HCT116 (cell line): ENCODE data around the gene MAP7. TPM values are rescaled to one million over a fixed set of nuclear protein-coding genes. Genes with fewer than 3 reads are reported as not detected.

Source experiments
- ATAC-seq: fragments of 200-7000 bp; cut with Tn5 transposase; 2 replicates; pipeline ENCODE4 v1.9.1; 2020; ENCODE audit warnings: mild to moderate bottlenecking, moderate library complexity
- BruUV-seq: library from RNA; stranded (reverse); fragments of 400-500 nt; replicated peaks from 2 replicates; lab custom pipeline; 2021; lab: Mats Ljungman, UMichigan
- CTCF ChIA-PET: fragments of 300-600 bp; sonication (Branson Sonifier 250); formaldehyde crosslinking; loops from one replicate; lab custom pipeline; 2021; ENCODE audit warnings: antibody characterized with exemption; lab: Charles Lee
- POLR2A ChIA-PET: fragments of 300-600, 350-600 bp; sonication (Branson Sonifier 250); formaldehyde crosslinking; loops from one replicate; lab custom pipeline; 2021; ENCODE audit warnings: antibody characterized with exemption; lab: Charles Lee
- RAD21 ChIA-PET, 2 experiments: fragments of 300-600 bp; sonication (Branson Sonifier 250); formaldehyde crosslinking; loops; one replicate each; lab custom pipeline; 2023; ENCODE audit warnings: low total read pairs in 2 of 2; ENCODE audit not compliant: uncharacterized antibody in 2 of 2, unreplicated experiment in 2 of 2, low non-redundant PET in 1 of 2; lab: Charles Lee
- DNase-seq: peaks from one replicate; pipeline ENCODE4 v3.0.0-alpha.2; 2010; ENCODE audit warnings: low read depth, low spot score
- H2AFZ ChIP-seq: fragments of 200-600 bp; shearing (Covaris generic), sonication (generic); 2 replicates; pipeline ENCODE4 v1.6.1; 2017; ENCODE audit warnings: low read depth, mixed run types, mixed read lengths, antibody characterized with exemption, low read length; ENCODE audit not compliant: poor library complexity, severe bottlenecking
- H3K27ac ChIP-seq: 2 replicates; pipeline ENCODE4 v1.5.1; 2012; ENCODE audit warnings: low read depth, low read length
- H3K27me3 ChIP-seq: fragments of 200-600 bp; sonication (generic); 2 replicates; pipeline ENCODE4 v1.6.1; 2016; ENCODE audit warnings: mixed run types, low read length, mixed read lengths; ENCODE audit not compliant: insufficient read depth
- H3K36me3 ChIP-seq, 2 experiments: fragments of 200-500 bp in 1 of 2; fragments of 200-600 bp in 1 of 2; sonication (Bioruptor generic) in 1 of 2; sonication (generic) in 1 of 2; 2 replicates each; pipeline versions ENCODE4 v1.5.1 to v1.6.1; 2014 to 2016; ENCODE audit warnings: low read length in 2 of 2, inconsistent platforms in 1 of 2, mixed read lengths in 1 of 2, mixed run types in 1 of 2; ENCODE audit not compliant: insufficient read depth in 2 of 2, control insufficient read depth in 1 of 2
- H3K4me1 ChIP-seq, 2 experiments: fragments of 200-600 bp in 1 of 2; sonication (generic) in 1 of 2; 2 replicates each; pipeline versions ENCODE4 v1.5.1 to v1.6.1; 2012 to 2017; ENCODE audit warnings: low read length in 2 of 2, inconsistent platforms in 1 of 2, mild to moderate bottlenecking in 1 of 2, mixed read lengths in 1 of 2, mixed run types in 1 of 2, moderate library complexity in 1 of 2; ENCODE audit not compliant: insufficient read depth in 2 of 2, control insufficient read depth in 1 of 2
- H3K4me2 ChIP-seq: fragments of 200-600 bp; sonication (generic); 2 replicates; pipeline ENCODE4 v1.6.1; 2017; ENCODE audit warnings: mixed run types, low read length, mixed read lengths
- H3K4me3 ChIP-seq, 2 experiments: fragments of 200-600 bp in 1 of 2; sonication (generic) in 1 of 2; replicated peaks in 1 of 2; 2 replicates each; pipeline ENCODE4 v1.5.1; 2011 to 2016; ENCODE audit warnings: low read length in 2 of 2, control low read depth in 1 of 2, low read depth in 1 of 2, mild to moderate bottlenecking in 1 of 2, mixed read lengths in 1 of 2, mixed run types in 1 of 2
- H3K79me2 ChIP-seq: fragments of 200-600 bp; sonication (generic); 2 replicates; pipeline ENCODE4 v1.6.1; 2017; ENCODE audit warnings: mild to moderate bottlenecking, mixed run types, low read length, moderate library complexity, mixed read lengths; ENCODE audit not compliant: insufficient read depth
- H3K9ac ChIP-seq: fragments of 200-600 bp; sonication (generic); 2 replicates; pipeline ENCODE4 v1.6.1; 2016; ENCODE audit warnings: low read length, mixed read lengths
- H3K9me2 ChIP-seq: fragments of 200-600 bp; sonication (generic), shearing (Covaris generic); 2 replicates; pipeline ENCODE4 v1.6.1; 2017; ENCODE audit warnings: mixed run types, mild to moderate bottlenecking, moderate library complexity; ENCODE audit not compliant: insufficient read depth
- H3K9me3 ChIP-seq, 2 experiments: fragments of 200-500 bp in 1 of 2; fragments of 200-600 bp in 1 of 2; sonication (Bioruptor generic) in 1 of 2; sonication (generic) in 1 of 2; 2 replicates each; pipeline ENCODE4 v1.6.1; 2014 to 2017; ENCODE audit warnings: low read length in 2 of 2, mixed read lengths in 2 of 2, inconsistent platforms in 1 of 2, low read depth in 1 of 2, mild to moderate bottlenecking in 1 of 2, mixed run types in 1 of 2, moderate library complexity in 1 of 2; ENCODE audit not compliant: control insufficient read depth in 1 of 2, insufficient read depth in 1 of 2
- H4K20me1 ChIP-seq: fragments of 200-600 bp; sonication (generic), shearing (Covaris generic); 2 replicates; pipeline ENCODE4 v1.6.1; 2017; ENCODE audit warnings: mixed run types, mild to moderate bottlenecking, moderate library complexity; ENCODE audit not compliant: insufficient read depth
- CEBPB ChIP-seq: IDR thresholded peaks from 2 replicates; pipeline ENCODE4 v1.6.1; 2012; ENCODE audit warnings: low read depth
- EGR1 ChIP-seq: IDR thresholded peaks from 2 replicates; pipeline ENCODE4 v1.6.1; 2012; ENCODE audit warnings: low read depth
- EZH2phosphoT487 ChIP-seq: fragments of 200-600 bp; IDR thresholded peaks from 2 replicates; pipeline ENCODE4 v1.6.1; 2018; ENCODE audit warnings: antibody characterized with exemption, borderline replicate concordance
- FOSL1 ChIP-seq: IDR thresholded peaks from 2 replicates; pipeline ENCODE4 v1.6.1; 2012; ENCODE audit warnings: low read depth
- JUND ChIP-seq: IDR thresholded peaks from 2 replicates; pipeline ENCODE4 v1.6.1; 2012
- POLR2A ChIP-seq: IDR thresholded peaks from 2 replicates; pipeline ENCODE4 v1.7.0; 2011; ENCODE audit warnings: borderline replicate concordance; ENCODE audit not compliant: insufficient read depth, insufficient read length; ENCODE audit errors: extremely low read depth
- POLR2AphosphoS5 ChIP-seq: IDR thresholded peaks from 2 replicates; pipeline ENCODE4 v1.6.1; 2011; ENCODE audit warnings: mild to moderate bottlenecking, low read depth, low read length, moderate library complexity
- RAD21 ChIP-seq: IDR thresholded peaks from 2 replicates; pipeline ENCODE4 v1.6.1; 2012; ENCODE audit warnings: low read depth, mild to moderate bottlenecking
- SIN3A ChIP-seq: IDR thresholded peaks from 2 replicates; pipeline ENCODE4 v1.6.1; 2012; ENCODE audit warnings: low read depth
- SRF ChIP-seq: IDR thresholded peaks from 2 replicates; pipeline ENCODE4 v1.6.1; 2012; ENCODE audit warnings: low read depth
- YY1 ChIP-seq: IDR thresholded peaks from 2 replicates; pipeline ENCODE4 v1.6.1; 2011; ENCODE audit warnings: low read length, low read depth, moderate library complexity, mild to moderate bottlenecking; ENCODE audit not compliant: insufficient replicate concordance; ENCODE audit errors: extremely low read depth
- ZFX ChIP-seq: fragments of 450-650 bp; IDR thresholded peaks from 2 replicates; pipeline ENCODE4 v1.6.1; 2017
- intact Hi-C: fragments of 100-400 bp; cut with micrococcal nuclease; formaldehyde crosslinking; loops from 2 replicates; pipeline ENCODE4 v1.10.0; 2022
- total RNA-seq: library from RNA; stranded (reverse); gene quantifications from one replicate; pipeline ENCODE4 v1.2.1, GENCODE V29; 2021; ENCODE audit not compliant: unreplicated experiment
- TF ChIP-seq, protein P1 (sequence below): IDR thresholded peaks from 2 replicates; pipeline ENCODE4 v1.6.1; 2012
- TF ChIP-seq, protein P2 (sequence below): IDR thresholded peaks from 2 replicates; pipeline ENCODE4 v1.6.1; 2012; ENCODE audit warnings: low read depth
- TF ChIP-seq, protein P3 (sequence below): IDR thresholded peaks from 2 replicates; pipeline ENCODE4 v1.6.1; 2012
- TF ChIP-seq, protein P4 (sequence below), 3 experiments: fragments of 200-600 bp in 1 of 3; sonication (generic) in 1 of 3; IDR thresholded peaks in 2 of 3; conservative IDR thresholded peaks in 1 of 3; 2 replicates each; pipeline ENCODE4 v1.5.1; 2012 to 2017; ENCODE audit warnings: low read depth in 2 of 3, low read length in 2 of 3, antibody characterized with exemption in 1 of 3, borderline replicate concordance in 1 of 3, control low read depth in 1 of 3, mild to moderate bottlenecking in 1 of 3, mixed read lengths in 1 of 3, mixed run types in 1 of 3, moderate library complexity in 1 of 3; ENCODE audit not compliant: insufficient read depth in 1 of 3

MAP7 gene
- total RNA-seq, 1 experiment from 2014 or later = 35.5 TPM

DNA sequence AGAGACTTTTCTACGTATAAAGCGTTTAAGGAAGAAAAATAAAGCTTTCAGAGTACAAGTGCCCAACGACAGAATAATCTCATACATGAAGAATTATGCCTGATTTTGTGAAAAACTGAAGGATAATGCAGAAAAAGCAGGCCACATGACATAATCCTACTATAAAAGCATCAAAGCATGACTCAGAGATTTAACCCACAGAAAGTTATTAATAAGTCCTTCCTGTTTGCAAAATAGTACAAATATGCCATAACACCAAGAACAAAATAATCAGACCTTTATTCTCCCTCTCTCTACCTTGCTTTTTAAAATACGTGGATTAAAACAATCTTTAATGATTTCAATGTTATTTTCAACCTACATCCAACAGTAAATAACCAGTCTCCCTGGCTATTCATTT is 142.0 kb downstream of the MAP7 start:
- Histone ChIP-seq H3K27ac (no peak overlapping the region), H4K20me1 (no peaks in the 10 kb centered on the region), H2AFZ (no peak overlapping the region), H3K79me2 (no peaks in the 10 kb centered on the region), H3K9me2 (no peaks in the 10 kb centered on the region), H3K4me2 (peak overlapping the region; percentile 32), H3K9ac (no peak overlapping the region), H3K4me3 (no peak overlapping the region), H3K27me3 (no peaks in the 10 kb centered on the region), H3K9me3 (no peaks in the 10 kb centered on the region), H3K4me1 (peaks cover 10 to 24% of the 10 kb centered on the region in 2 experiments), H3K36me3 (0 out of 4 replicates have a peak, but pooled peaks cover 0 to 5% of the 10 kb centered on the region in 2 experiments)
- ATAC-seq (no peak), DNase-seq (no peak)
- POLR2A ChIA-PET = no interaction called here
- CTCF ChIA-PET = no interaction called here
- no TSS peak for BruUV-seq
- TF ChIP-seq, protein P1, sequence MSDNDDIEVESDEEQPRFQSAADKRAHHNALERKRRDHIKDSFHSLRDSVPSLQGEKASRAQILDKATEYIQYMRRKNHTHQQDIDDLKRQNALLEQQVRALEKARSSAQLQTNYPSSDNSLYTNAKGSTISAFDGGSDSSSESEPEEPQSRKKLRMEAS = no peak
- peak; percentile 15; the same call in 1 of the 2 replicates for TF ChIP-seq JUND
- no peak for TF ChIP-seq CEBPB
- no peak for TF ChIP-seq RAD21
- TF ChIP-seq ZFX = no peak
- no peak for TF ChIP-seq EZH2phosphoT487
- TF ChIP-seq POLR2AphosphoS5 = no peak
- peak; percentile 22; the same call in 1 of the 2 replicates for TF ChIP-seq FOSL1
- TF ChIP-seq, protein P2, sequence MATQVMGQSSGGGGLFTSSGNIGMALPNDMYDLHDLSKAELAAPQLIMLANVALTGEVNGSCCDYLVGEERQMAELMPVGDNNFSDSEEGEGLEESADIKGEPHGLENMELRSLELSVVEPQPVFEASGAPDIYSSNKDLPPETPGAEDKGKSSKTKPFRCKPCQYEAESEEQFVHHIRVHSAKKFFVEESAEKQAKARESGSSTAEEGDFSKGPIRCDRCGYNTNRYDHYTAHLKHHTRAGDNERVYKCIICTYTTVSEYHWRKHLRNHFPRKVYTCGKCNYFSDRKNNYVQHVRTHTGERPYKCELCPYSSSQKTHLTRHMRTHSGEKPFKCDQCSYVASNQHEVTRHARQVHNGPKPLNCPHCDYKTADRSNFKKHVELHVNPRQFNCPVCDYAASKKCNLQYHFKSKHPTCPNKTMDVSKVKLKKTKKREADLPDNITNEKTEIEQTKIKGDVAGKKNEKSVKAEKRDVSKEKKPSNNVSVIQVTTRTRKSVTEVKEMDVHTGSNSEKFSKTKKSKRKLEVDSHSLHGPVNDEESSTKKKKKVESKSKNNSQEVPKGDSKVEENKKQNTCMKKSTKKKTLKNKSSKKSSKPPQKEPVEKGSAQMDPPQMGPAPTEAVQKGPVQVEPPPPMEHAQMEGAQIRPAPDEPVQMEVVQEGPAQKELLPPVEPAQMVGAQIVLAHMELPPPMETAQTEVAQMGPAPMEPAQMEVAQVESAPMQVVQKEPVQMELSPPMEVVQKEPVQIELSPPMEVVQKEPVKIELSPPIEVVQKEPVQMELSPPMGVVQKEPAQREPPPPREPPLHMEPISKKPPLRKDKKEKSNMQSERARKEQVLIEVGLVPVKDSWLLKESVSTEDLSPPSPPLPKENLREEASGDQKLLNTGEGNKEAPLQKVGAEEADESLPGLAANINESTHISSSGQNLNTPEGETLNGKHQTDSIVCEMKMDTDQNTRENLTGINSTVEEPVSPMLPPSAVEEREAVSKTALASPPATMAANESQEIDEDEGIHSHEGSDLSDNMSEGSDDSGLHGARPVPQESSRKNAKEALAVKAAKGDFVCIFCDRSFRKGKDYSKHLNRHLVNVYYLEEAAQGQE = no peak
- TF ChIP-seq SIN3A = no peak
- no peak for TF ChIP-seq EGR1
- TF ChIP-seq SRF = no peak
- TF ChIP-seq, protein P3, sequence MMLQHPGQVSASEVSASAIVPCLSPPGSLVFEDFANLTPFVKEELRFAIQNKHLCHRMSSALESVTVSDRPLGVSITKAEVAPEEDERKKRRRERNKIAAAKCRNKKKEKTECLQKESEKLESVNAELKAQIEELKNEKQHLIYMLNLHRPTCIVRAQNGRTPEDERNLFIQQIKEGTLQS = no peak
- no peak for TF ChIP-seq YY1
- TF ChIP-seq POLR2A = no peak
- TF ChIP-seq, protein P4, sequence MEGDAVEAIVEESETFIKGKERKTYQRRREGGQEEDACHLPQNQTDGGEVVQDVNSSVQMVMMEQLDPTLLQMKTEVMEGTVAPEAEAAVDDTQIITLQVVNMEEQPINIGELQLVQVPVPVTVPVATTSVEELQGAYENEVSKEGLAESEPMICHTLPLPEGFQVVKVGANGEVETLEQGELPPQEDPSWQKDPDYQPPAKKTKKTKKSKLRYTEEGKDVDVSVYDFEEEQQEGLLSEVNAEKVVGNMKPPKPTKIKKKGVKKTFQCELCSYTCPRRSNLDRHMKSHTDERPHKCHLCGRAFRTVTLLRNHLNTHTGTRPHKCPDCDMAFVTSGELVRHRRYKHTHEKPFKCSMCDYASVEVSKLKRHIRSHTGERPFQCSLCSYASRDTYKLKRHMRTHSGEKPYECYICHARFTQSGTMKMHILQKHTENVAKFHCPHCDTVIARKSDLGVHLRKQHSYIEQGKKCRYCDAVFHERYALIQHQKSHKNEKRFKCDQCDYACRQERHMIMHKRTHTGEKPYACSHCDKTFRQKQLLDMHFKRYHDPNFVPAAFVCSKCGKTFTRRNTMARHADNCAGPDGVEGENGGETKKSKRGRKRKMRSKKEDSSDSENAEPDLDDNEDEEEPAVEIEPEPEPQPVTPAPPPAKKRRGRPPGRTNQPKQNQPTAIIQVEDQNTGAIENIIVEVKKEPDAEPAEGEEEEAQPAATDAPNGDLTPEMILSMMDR (IDR thresholded peaks at IDR 0.05 in 2 of 3, conservative IDR thresholded peaks at IDR 0.05 in 1 of 3; ENCODE audit: borderline replicate concordance in 1 of 3, insufficient read depth in 1 of 3, low read depth in 2 of 3, low read length in 2 of 3) = no peak
- RAD21 ChIA-PET = no interaction called here
- intact Hi-C loops = no loop called here
